NCI-H1048 (cell line): ENCODE results near the gene HDAC4.

Source experiments
- DNase-seq: peaks from one replicate; lab custom pipeline; 2025; lab: John Stamatoyannopoulos, UW

Gene HDAC4

GRCh38 chr2:239107936-239108335 is 292.9 kb downstream of the HDAC4 start:
- no peak for DNase-seq

GRCh38 chr2:239106966-239107365 is 293.9 kb downstream of the HDAC4 start:
- DNase-seq: no peak

GRCh38 chr2:239106314-239106908 is 294.4 kb downstream of the HDAC4 start:
- no peak for DNase-seq

- DNase-seq: no peak
Observed at GRCh38 chr2:239105234-239105633, 295.6 kb downstream of the HDAC4 start.

DNA sequence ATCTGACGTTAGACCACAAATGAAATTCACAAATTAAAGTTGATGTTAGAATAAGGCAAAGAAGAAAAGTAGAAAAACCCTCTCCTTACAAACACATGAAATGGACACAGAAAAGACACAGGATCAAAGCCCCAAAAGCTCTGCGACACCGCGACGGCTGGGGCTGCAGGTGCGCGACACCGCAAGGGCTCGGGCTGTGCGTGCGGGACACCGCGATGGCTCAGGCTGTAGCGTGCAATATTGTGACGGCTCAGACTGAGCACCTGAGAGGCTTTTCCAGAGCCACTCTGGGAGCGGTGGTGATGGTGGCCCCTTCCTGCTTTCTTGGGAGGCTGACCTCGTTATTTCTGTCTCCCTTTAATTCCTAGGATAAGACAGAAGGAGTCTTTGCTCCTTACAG is 296.0 kb downstream of the HDAC4 start:
- DNase-seq: no peak

DNA sequence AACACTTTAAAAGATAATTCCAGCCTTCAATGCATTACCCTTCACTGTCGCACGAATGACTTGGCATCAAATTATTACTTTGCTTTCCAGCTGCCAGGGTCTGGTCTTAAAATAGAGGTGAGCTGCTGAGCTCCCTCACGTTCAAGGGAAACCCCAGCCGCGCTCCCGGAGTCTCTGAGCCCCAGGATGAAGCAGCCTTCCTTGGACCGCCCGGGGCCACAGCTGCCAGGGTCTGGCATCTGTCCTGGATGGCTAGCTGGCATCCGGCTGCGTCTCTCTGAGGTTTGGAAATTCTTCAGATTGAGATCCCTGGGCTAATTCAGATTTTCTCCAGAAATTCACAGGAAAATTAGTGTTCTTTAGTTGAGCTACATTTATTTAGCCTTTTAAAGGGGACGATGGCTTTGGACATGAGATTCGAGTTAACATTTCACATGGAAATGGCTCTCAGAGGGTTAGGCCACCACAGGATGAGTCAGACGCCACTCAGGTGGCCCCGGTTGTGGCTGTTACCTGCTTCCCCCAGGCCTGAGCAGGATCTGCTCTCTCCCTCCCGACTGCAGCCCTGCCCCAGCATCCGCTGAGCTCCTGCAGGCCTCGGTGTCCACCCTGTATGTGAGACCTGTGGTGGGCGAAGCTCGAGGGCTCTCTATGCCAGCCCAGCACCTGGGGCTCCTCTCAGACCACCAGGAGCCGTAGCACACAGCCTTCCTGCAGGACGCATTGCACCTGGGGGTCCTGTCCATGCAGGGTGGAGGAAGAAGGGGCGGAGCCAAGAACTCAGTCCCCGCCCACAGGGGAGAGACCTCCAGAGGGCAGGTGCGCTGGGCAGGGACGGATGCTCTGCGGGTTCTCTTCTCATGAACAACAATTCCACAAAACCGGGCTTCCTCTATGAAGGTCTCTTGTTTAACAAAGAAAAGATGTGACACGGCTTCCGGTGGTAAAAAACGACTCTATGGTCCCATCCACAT is 297.4 kb downstream of the HDAC4 start:
- no peak for DNase-seq

GRCh38 chr2:239102266-239102665 is 298.6 kb downstream of the HDAC4 start:
- no peak for DNase-seq

DNA sequence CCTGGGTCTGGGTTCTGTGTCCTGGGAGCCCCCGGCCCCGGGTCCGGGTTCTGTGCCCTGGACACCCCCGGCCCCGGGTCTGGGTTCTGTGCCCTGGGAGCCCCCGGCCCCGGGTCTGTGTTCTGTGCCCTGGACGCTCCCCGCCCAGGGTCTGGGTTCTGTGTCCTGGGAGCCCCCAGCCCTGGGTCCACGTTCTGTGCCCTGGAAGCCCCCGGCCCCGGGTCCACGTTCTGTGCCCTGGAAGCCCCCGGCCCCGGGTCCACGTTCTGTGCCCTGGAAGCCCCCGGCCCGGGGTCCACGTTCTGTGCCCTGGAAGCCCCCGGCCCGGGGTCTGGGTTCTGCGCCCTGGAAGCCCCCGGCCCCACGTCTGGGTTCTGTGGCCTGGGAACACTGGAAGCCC is 299.0 kb downstream of the HDAC4 start:
- DNase-seq: no peak

GRCh38 chr2:239101071-239101470 is 299.7 kb downstream of the HDAC4 start:
- DNase-seq: no peak

DNA sequence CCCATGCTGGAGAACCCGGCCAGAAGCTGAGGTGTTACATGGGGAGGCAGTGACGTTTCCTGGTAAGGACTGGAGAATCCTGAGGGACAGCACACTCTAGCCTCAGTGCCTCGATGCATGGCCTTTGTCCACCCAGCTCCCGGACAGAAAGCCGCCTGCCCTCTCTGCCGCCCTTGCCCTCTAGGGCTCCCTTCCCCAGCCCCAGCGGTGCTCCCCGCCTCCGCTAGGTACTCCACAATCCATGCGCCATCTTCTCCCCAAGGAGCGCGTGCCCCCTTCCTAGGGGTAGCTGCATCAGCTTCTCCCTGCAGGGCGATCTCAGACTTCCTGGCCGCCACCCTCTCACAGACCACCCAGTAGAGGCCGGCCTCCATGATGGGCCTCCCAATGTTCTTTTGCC is 301.3 kb downstream of the HDAC4 start:
- DNase-seq: no peak

GRCh38 chr2:239098288-239098970 is 302.4 kb downstream of the HDAC4 start:
- DNase-seq: no peak

- DNase-seq: no peak
Observed at GRCh38 chr2:239097428-239097696, 303.5 kb downstream of the HDAC4 start.

DNA sequence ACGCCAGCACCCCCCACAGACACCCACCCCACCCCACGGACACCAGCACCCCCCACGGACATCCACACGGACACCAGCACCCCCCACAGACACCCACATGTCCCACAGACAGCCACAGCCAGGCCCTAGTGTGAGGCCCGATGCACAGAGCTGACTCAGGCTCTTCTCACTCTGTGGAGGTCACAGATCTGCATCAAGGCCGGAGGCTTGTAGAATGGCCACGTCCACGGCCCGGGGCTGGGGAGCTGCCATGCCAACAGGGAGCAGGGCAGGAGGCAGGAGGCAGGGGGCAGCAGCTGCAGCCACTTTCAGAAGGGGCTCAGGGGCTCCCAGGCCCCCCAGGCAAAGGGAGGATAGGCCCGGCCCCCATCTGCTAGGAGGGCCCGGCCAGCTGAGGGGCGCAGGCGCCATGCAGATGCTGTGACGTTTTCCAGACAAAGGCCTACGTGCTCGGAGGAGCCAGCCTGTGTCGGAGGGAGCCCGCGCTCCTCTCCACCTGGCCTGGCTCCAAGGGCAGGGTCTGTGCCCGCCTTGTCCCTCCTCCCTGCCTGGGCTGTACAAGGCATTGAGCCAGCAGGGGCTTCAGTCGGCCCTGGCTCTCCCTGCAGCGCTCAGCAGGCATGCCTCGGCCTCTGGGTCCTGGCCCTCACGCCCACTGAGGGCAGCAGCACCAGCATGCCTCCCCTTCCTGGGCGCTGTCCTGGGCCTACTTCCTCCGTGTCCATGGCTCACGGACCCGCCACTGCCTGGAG is 304.0 kb downstream of the HDAC4 start:
- DNase-seq: no peak

- DNase-seq: no peak
Observed at GRCh38 chr2:239095460-239096081, 305.2 kb downstream of the HDAC4 start.

- no peak for DNase-seq
Observed at GRCh38 chr2:239094867-239095266, 306.0 kb downstream of the HDAC4 start.

- DNase-seq: no peak
Observed at GRCh38 chr2:239093952-239094351, 306.9 kb downstream of the HDAC4 start.

DNA sequence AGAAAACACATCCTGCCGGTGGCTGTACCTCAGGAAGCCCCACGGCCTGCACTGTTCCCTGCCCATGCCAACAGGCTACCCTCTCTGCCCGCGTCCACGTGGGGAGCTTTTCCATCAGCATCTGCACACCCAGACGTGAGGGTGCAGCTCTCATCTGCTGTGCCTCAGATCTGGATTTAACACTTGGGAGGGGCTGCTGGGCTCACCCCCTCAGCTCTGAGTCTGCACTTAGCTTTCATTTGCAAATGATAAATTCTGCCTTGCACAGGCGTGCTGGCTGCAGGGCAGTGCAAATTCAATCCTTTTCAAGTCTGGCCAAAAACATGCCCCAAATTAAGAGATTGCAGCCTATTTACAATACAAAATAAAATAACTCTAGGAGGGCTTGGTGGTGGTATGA is 307.3 kb downstream of the HDAC4 start:
- no peak for DNase-seq

GRCh38 chr2:239092571-239093294 is 308.1 kb downstream of the HDAC4 start:
- no peak for DNase-seq

DNA sequence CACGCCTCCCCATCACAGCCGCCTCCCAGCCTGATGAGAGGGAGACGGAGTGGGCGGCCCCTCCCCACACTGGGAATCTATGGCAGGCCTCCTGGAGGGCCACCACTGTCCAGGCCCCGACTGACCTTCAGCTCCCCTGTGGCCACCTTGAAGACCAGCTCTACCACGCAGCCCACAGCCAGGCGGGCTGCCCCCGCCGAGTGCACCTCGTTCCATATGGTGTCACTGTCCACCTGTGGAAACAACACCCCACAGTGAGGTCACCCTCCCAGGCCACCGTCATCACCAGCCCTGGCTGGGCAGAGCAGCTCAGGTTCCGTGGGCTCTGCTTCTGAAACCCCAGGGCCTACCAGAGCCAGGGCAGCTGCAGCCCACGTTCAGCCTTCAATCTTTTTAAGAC is 310.9 kb downstream of the HDAC4 start:
- no peak for DNase-seq

DNA sequence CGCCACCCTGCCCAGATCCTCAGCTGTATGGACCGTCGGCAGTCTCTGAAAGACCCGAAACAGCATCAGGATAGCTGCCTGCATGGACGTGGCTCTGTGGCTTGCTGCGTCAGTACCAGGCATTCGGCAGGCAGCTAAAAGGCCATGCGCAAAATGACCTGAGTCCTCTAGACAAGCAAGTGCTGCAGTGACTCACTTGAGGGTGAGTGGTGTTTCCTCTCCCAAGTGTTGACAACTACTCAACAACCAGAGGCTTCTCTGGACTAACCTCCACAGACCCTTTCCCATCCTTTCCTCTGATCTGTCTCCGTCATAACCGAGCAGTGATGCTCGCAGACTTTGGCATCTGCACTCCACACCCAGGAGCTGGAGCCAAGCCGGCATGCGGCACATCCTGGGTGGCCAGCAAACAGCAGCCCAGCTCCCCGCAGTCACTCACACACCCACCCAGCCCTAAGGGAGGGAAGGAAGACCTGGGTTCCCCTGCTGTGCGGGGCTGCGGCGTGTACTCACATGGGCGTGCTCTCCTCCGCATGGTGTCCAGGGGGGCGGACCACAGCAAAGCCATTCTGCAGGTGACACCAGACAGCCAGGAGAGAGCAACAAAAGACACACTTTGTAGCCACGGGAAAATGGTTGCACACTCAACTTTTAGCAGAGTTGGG is 313.6 kb downstream of the HDAC4 start:
- DNase-seq: no peak
